ENCODE measurements around the gene CCNY. TPM values are rescaled to one million over a fixed set of nuclear protein-coding genes. Genes with fewer than 3 reads are reported as not detected.

Gene CCNY
- total RNA-seq, 2 experiments from 2014 or later: 37.0 to 55.8 TPM

GRCh38 chr10:35581655-35582054 lies 245.3 kb downstream of the CCNY start:
- BruUV-seq (replicated peaks): no TSS peak
- intact Hi-C loops (cut with micrococcal nuclease; ENCODE audit: unreplicated experiment): no loop called here
- no peaks in the 10 kb centered on the region for H3K79me2 ChIP-seq (ENCODE audit: insufficient read depth, low read depth, low read length)
- DNase-seq (ENCODE audit: low spot score): no peak
- H3K4me1 ChIP-seq (ENCODE audit: insufficient read depth, low read length, poor library complexity, severe bottlenecking): no peaks in the 10 kb centered on the region
- ChIA-PET POLR2A (no interaction called here), CTCF (ENCODE audit: unreplicated experiment) (no interaction called here)
- H3K27ac ChIP-seq (ENCODE audit: low read depth, low read length, poor library complexity, severe bottlenecking): no peak overlapping the region
- H4K20me1 ChIP-seq (ENCODE audit: insufficient read depth, low read length): no peaks in the 10 kb centered on the region
- TF ChIP-seq EZH2phosphoT487 (IDR thresholded peaks at IDR 0.05; ENCODE audit: borderline replicate concordance, low read depth, low read length) (no peak), CTCF (conservative IDR thresholded peaks at IDR 0.05; ENCODE audit: low read length) (no peak)
- no peaks in the 10 kb centered on the region for H3K36me3 ChIP-seq (ENCODE audit: insufficient read depth, low read length)
- H3K9me2 ChIP-seq (ENCODE audit: insufficient read depth, low read length): no peaks in the 10 kb centered on the region
- no peak overlapping the region for H2AFZ ChIP-seq (ENCODE audit: low read length)
- H3K4me3 ChIP-seq (ENCODE audit: low read depth, low read length, poor library complexity, severe bottlenecking): no peak overlapping the region
- no peaks in the 10 kb centered on the region for H3K9me3 ChIP-seq (ENCODE audit: low read length)
- H3K4me2 ChIP-seq (ENCODE audit: low read length): no peak overlapping the region

GRCh38 chr10:35584946-35585345 lies 248.6 kb downstream of the CCNY start:
- ChIA-PET CTCF (ENCODE audit: unreplicated experiment) (no interaction called here), POLR2A (no interaction called here)
- H3K9me2 ChIP-seq (ENCODE audit: insufficient read depth, low read length): no peaks in the 10 kb centered on the region
- H3K79me2 ChIP-seq (ENCODE audit: insufficient read depth, low read depth, low read length): no peaks in the 10 kb centered on the region
- no peaks in the 10 kb centered on the region for H3K4me1 ChIP-seq (ENCODE audit: insufficient read depth, low read length, poor library complexity, severe bottlenecking)
- H3K36me3 ChIP-seq (ENCODE audit: insufficient read depth, low read length): no peaks in the 10 kb centered on the region
- H3K4me3 ChIP-seq (ENCODE audit: low read depth, low read length, poor library complexity, severe bottlenecking): no peak overlapping the region
- intact Hi-C loops (cut with micrococcal nuclease; ENCODE audit: unreplicated experiment): no loop called here
- H3K4me2 ChIP-seq (ENCODE audit: low read length): no peak overlapping the region
- no peak for DNase-seq (ENCODE audit: low spot score)
- H3K9me3 ChIP-seq (ENCODE audit: low read length): no peaks in the 10 kb centered on the region
- H2AFZ ChIP-seq (ENCODE audit: low read length): no peak overlapping the region
- TF ChIP-seq EZH2phosphoT487 (IDR thresholded peaks at IDR 0.05; ENCODE audit: borderline replicate concordance, low read depth, low read length) (no peak), CTCF (conservative IDR thresholded peaks at IDR 0.05; ENCODE audit: low read length) (no peak)
- BruUV-seq (replicated peaks): no TSS peak
- no peaks in the 10 kb centered on the region for H4K20me1 ChIP-seq (ENCODE audit: insufficient read depth, low read length)
- H3K27ac ChIP-seq (ENCODE audit: low read depth, low read length, poor library complexity, severe bottlenecking): no peak overlapping the region

GRCh38 chr10:35585356-35585755 lies 249.0 kb downstream of the CCNY start:
- DNase-seq (ENCODE audit: low spot score): no peak
- BruUV-seq (replicated peaks): no TSS peak
- no peaks in the 10 kb centered on the region for H3K9me3 ChIP-seq (ENCODE audit: low read length)
- no peaks in the 10 kb centered on the region for H4K20me1 ChIP-seq (ENCODE audit: insufficient read depth, low read length)
- H2AFZ ChIP-seq (ENCODE audit: low read length): no peak overlapping the region
- H3K79me2 ChIP-seq (ENCODE audit: insufficient read depth, low read depth, low read length): no peaks in the 10 kb centered on the region
- no peaks in the 10 kb centered on the region for H3K36me3 ChIP-seq (ENCODE audit: insufficient read depth, low read length)
- H3K9me2 ChIP-seq (ENCODE audit: insufficient read depth, low read length): no peaks in the 10 kb centered on the region
- ChIA-PET CTCF (ENCODE audit: unreplicated experiment) (no interaction called here), POLR2A (no interaction called here)
- TF ChIP-seq CTCF (conservative IDR thresholded peaks at IDR 0.05; ENCODE audit: low read length) (no peak), EZH2phosphoT487 (IDR thresholded peaks at IDR 0.05; ENCODE audit: borderline replicate concordance, low read depth, low read length) (no peak)
- no peak overlapping the region for H3K4me3 ChIP-seq (ENCODE audit: low read depth, low read length, poor library complexity, severe bottlenecking)
- no peak overlapping the region for H3K4me2 ChIP-seq (ENCODE audit: low read length)
- intact Hi-C loops (cut with micrococcal nuclease; ENCODE audit: unreplicated experiment): no loop called here
- H3K4me1 ChIP-seq (ENCODE audit: insufficient read depth, low read length, poor library complexity, severe bottlenecking): no peaks in the 10 kb centered on the region
- no peak overlapping the region for H3K27ac ChIP-seq (ENCODE audit: low read depth, low read length, poor library complexity, severe bottlenecking)

Measured in OCI-LY7 (cell line).